ENCODE results near the gene PRKAR2B. TPM values are rescaled to one million over a fixed set of nuclear protein-coding genes. Genes with fewer than 3 reads are reported as not detected.

Gene PRKAR2B
- 122 and 148 TPM in 2 replicates for total RNA-seq

GRCh38 chr7:107044347-107045194 is at the start of gene PRKAR2B:
TSS of gene PRKAR2B (plus strand) at chr7:107044705. CDS start at chr7:107044908, 203 bp downstream.

GRCh38 chr7:107168233-107169119 is 124.0 kb downstream of the PRKAR2B start, which contains the start of gene HBP1:
TSS of gene HBP1 (plus strand) at chr7:107169003. CDS start at chr7:107179894, 10,891 bp downstream.

Other genes with a start within 250 kb of the PRKAR2B start
- gene PIK3CG, start 179.4 kb upstream of the PRKAR2B start, total RNA-seq = 17.2 and 22.9 TPM in 2 replicates
- gene HBP1, start 124.3 kb downstream of the PRKAR2B start, total RNA-seq = 98.7 and 102 TPM in 2 replicates